Gastrocnemius medialis (tissue), 4 donors: ENCODE results near the gene TTC21B. TPM values are rescaled to one million over a fixed set of nuclear protein-coding genes. Genes with fewer than 3 reads are reported as not detected.

ENCODE experiments used
- ATAC-seq, 2 donors: fragments of 150-250 bp; one replicate each; pipeline ENCODE4 v1.9.1; 2016
- DNase-seq, 2 donors: peaks; one replicate each; pipeline ENCODE4 v3.0.0-alpha.2; 2019
- H3K27ac ChIP-seq, 4 donors: fragments of 200-600 bp; sonication (generic); 1 replicate in 1 of 4; 2 replicates in 3 of 4; pipeline ENCODE4 v1.5.1; 2016 to 2018; ENCODE audit warnings: mild to moderate bottlenecking in 2 of 4, moderate library complexity in 1 of 4
- H3K27me3 ChIP-seq, 3 donors: fragments of 200-600 bp; sonication (generic) in 2 of 3; 1 replicate in 1 of 3; 2 replicates in 2 of 3; pipeline versions ENCODE4 v1.5.1 to v1.6.0; 2016 to 2019; ENCODE audit warnings: mild to moderate bottlenecking in 1 of 3, moderate library complexity in 1 of 3
- H3K36me3 ChIP-seq, 2 donors: fragments of 200-600 bp; sonication (generic) in 1 of 2; one replicate each; pipeline ENCODE4 v1.5.1; 2017 to 2018
- H3K4me1 ChIP-seq, 2 donors: fragments of 200-600 bp; sonication (generic) in 1 of 2; one replicate each; pipeline ENCODE4 v1.5.1; 2016 to 2017; ENCODE audit warnings: mild to moderate bottlenecking in 2 of 2
- H3K4me3 ChIP-seq, 4 donors: fragments of 200-600 bp; sonication (generic) in 3 of 4; 1 replicate in 1 of 4; 2 replicates in 3 of 4; pipeline ENCODE4 v1.5.1; 2016 to 2019; ENCODE audit warnings: mild to moderate bottlenecking in 2 of 4
- H3K9me3 ChIP-seq, 3 donors: fragments of 200-600 bp; sonication (generic) in 2 of 3; 1 replicate in 1 of 3; 2 replicates in 2 of 3; pipeline ENCODE4 v1.5.1; 2016 to 2019
- POLR2A ChIP-seq, 2 donors: fragments of 450-650 bp; IDR thresholded peaks; one replicate each; pipeline ENCODE4 v1.6.1; 2017; ENCODE audit warnings: antibody characterized with exemption in 2 of 2, mild to moderate bottlenecking in 2 of 2, moderate library complexity in 2 of 2
- in situ Hi-C, 4 donors: fragments of 200-750 bp; cut with MboI; loops; one replicate each; pipeline versions ENCODE4 v1.15.0 to v1.8.0; 2017; ENCODE audit warnings: low sequenced_read_pairs in 4 of 4
- intact Hi-C: fragments of 100-400 bp; cut with DNase I; formaldehyde crosslinking; loops from one replicate; pipeline ENCODE4 v1.15.1; 2023; ENCODE audit warnings: low total_unique reads
- total RNA-seq, 4 donors: library from RNA; depleted of rRNA; stranded (reverse); fragments of >200 nt; gene quantifications; one replicate each; pipeline versions ENCODE4 v1.1.0 to v1.2.3, GENCODE V29; 2016
- TF ChIP-seq, protein P1 (sequence below), 5 experiments: fragments of 450-650 bp in 3 of 5; fragments of 200-600 bp in 2 of 5; sonication (generic) in 2 of 5; IDR thresholded peaks in 4 of 5; conservative IDR thresholded peaks in 1 of 5; 1 replicate in 4 of 5; 2 replicates in 1 of 5; pipeline ENCODE4 v1.5.1; 2016 to 2019; ENCODE audit warnings: antibody characterized with exemption in 5 of 5, mild to moderate bottlenecking in 3 of 5, moderate library complexity in 3 of 5

The TTC21B gene
- total RNA-seq, 4 donors from 2014 or later: 11.2 to 17.8 (median 13.0) TPM

DNA sequence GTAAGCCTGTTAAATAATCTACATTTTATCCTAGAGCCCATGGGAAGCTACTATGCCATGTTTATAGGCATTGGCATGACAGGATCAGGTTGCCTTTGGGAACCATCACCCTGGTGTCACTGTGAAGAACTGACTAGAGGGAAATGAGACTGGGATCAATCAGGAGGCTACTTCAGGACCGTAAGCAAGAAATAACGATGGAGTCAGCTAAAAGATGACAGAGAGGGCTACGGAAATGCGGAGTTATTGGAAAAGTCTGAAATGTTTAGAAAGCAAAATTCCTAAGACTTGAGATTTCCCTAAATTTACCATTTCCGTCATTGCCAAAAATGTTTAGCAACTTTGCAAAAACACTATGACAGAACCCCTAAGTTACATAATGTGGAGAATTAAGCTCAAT lies 50.2 kb downstream of the TTC21B start:
- in situ Hi-C loops: no loop called here
- Histone ChIP-seq H3K36me3 (peaks cover 0 to 52% of the 10 kb centered on the region in 2 donors), H3K27ac (no peak overlapping the region), H3K4me3 (no peak overlapping the region), H3K9me3 (no peaks in the 10 kb centered on the region), H3K27me3 (no peaks in the 10 kb centered on the region), H3K4me1 (peaks cover 0 to 6% of the 10 kb centered on the region in 2 donors)
- ATAC-seq: no peak
- DNase-seq: no peak
- intact Hi-C loops: no loop called here
- TF ChIP-seq, protein P1, sequence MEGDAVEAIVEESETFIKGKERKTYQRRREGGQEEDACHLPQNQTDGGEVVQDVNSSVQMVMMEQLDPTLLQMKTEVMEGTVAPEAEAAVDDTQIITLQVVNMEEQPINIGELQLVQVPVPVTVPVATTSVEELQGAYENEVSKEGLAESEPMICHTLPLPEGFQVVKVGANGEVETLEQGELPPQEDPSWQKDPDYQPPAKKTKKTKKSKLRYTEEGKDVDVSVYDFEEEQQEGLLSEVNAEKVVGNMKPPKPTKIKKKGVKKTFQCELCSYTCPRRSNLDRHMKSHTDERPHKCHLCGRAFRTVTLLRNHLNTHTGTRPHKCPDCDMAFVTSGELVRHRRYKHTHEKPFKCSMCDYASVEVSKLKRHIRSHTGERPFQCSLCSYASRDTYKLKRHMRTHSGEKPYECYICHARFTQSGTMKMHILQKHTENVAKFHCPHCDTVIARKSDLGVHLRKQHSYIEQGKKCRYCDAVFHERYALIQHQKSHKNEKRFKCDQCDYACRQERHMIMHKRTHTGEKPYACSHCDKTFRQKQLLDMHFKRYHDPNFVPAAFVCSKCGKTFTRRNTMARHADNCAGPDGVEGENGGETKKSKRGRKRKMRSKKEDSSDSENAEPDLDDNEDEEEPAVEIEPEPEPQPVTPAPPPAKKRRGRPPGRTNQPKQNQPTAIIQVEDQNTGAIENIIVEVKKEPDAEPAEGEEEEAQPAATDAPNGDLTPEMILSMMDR (IDR thresholded peaks at IDR 0.05 in 4 of 5, conservative IDR thresholded peaks at IDR 0.05 in 1 of 5): no peak
- TF ChIP-seq POLR2A (IDR thresholded peaks at IDR 0.05): no peak

DNA sequence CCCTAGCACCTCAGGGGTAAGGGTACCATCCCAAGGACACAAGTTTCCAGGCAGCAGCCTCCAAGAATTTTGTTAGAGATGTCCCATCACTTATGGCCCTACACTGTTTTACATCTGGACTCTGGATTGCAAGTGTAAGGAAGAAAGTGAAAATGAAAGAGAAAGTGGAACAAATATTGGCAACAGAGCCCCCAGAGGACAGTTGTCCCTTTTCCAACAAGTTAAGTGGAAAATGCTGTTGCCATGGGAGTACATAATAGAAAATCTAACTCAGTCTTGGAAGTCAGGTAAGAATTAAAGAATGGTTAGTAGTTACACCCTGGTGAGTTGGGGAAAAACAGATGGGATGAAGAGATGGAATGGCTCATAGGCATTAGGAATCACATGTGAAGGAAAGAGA lies 50.6 kb downstream of the TTC21B start:
- no peak overlapping the region for H3K27ac ChIP-seq
- H3K27me3 ChIP-seq: no peaks in the 10 kb centered on the region
- peaks cover 0 to 6% of the 10 kb centered on the region in 2 donors for H3K4me1 ChIP-seq
- DNase-seq: no peak
- peaks cover 0 to 57% of the 10 kb centered on the region in 2 donors for H3K36me3 ChIP-seq
- H3K4me3 ChIP-seq: no peak overlapping the region
- in situ Hi-C loops: no loop called here
- H3K9me3 ChIP-seq: no peaks in the 10 kb centered on the region
- TF ChIP-seq, protein P1 (IDR thresholded peaks at IDR 0.05 in 4 of 5, conservative IDR thresholded peaks at IDR 0.05 in 1 of 5): no peak
- no peak for TF ChIP-seq POLR2A (IDR thresholded peaks at IDR 0.05)
- no peak for ATAC-seq
- intact Hi-C loops: no loop called here

DNA sequence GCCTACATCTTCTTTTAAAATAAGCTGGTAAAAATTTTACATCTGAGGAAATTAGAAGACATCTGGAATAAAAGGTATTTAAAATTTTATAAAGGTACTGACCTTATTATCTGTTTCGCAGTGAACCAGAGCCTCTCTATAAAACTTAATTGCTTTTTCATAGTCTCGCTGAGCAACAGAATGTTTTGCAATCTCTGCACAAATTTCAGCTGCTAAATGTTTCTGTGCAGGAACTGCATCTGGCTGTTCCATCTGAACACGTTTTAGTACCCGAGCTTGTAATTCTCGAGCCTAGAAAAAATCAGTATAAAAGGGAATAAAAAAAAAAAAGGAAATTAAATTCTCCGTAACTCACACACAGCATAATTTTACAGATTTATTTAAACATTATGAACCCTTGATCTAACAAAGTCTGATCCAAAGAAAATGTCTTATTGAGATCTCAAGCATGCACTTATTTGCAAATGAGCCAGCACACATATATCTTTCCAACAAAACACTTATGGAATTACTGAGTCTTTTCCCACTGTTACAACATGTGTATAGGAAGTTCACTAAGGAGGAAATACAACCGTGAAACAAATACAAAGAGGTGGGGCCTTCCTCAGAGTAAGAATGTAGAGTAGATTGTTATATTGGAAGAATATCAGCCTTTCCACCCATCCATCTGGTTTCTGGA lies 51.8 kb downstream of the TTC21B start:
- no peak for DNase-seq
- H3K4me1 ChIP-seq: peaks cover 0 to 6% of the 10 kb centered on the region in 2 donors
- no peak overlapping the region for H3K27ac ChIP-seq
- H3K27me3 ChIP-seq: no peaks in the 10 kb centered on the region
- intact Hi-C loops (no loop called here), in situ Hi-C loops (no loop called here)
- TF ChIP-seq POLR2A (IDR thresholded peaks at IDR 0.05): no peak
- TF ChIP-seq, protein P1 (IDR thresholded peaks at IDR 0.05 in 4 of 5, conservative IDR thresholded peaks at IDR 0.05 in 1 of 5): no peak
- H3K9me3 ChIP-seq: no peaks in the 10 kb centered on the region
- H3K4me3 ChIP-seq: no peak overlapping the region
- peaks cover 0 to 59% of the 10 kb centered on the region in 2 donors for H3K36me3 ChIP-seq
- ATAC-seq: no peak

DNA sequence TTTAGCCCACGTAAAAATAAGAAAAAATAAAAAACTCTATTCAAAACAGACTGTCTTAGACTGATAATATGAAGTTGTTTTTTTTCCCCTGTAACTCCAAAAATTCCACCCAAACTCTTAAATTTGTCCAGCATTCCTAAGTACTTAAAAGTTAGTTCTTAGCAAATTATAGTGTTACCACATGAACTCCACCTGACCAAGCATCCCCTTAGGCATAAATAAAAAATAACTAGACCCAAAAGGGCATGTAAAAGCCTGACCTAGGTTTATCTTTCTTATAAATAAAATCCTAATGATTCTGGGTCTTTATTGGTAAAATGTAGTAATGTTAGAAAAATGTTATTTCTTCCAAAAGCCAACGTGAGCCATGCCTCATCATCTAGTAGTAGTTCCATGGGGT lies 54.3 kb downstream of the TTC21B start:
- DNase-seq (no peak), ATAC-seq (no peak)
- H3K27me3 ChIP-seq: no peaks in the 10 kb centered on the region
- no peak overlapping the region for H3K27ac ChIP-seq
- H3K9me3 ChIP-seq: no peaks in the 10 kb centered on the region
- no peak overlapping the region for H3K4me3 ChIP-seq
- TF ChIP-seq, protein P1 (IDR thresholded peaks at IDR 0.05 in 4 of 5, conservative IDR thresholded peaks at IDR 0.05 in 1 of 5): no peak
- TF ChIP-seq POLR2A (IDR thresholded peaks at IDR 0.05): no peak
- in situ Hi-C loops (no loop called here), intact Hi-C loops (no loop called here)
- peaks cover 0 to 68% of the 10 kb centered on the region in 2 donors for H3K36me3 ChIP-seq
- peaks cover 0 to 6% of the 10 kb centered on the region in 2 donors for H3K4me1 ChIP-seq
